ENCODE measurements around the gene TCFL5. TPM values are rescaled to one million over a fixed set of nuclear protein-coding genes. Genes with fewer than 3 reads are reported as not detected.
"Not testable (repeated sequence)": the region's sequence is repeated elsewhere in the genome, so short reads cannot be mapped to it uniquely, and the experiment has no call there.

The TCFL5 gene
- total RNA-seq, 2 experiments from 2014 or later: 9.3 to 10.1 TPM

DNA sequence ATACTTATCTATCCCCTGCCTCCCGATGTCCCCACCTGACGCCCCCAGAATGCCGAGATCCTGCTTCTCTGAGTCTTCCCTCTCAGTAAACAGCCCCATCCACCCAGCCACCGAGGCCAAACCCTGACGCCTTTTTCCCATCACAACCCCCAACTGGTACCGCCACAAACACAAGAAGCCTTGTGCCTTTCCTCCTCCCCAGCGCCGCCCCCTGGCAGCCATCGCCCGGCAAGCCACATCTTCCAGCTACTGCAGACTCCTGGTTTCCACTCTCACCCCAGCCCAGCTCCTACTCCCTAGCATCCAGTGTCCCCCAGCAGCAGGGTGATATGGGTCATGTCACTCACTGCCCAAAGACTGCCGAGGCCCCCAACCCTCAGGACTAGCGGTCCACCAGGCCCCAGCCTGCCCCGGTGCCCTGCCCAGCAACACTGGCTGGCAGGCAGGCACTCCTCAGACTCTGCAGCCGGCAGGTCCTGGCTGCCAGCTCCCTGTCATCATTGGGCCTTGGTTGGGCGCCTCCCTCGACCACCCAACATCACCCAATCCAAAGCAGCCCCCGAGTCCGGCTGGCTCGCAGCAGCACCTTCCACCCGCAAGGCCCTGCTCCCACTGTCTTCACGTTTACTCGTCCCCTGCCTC is 11.2 kb downstream of the TCFL5 start:
- H3K4me3 Mint-ChIP-seq: no peak overlapping the region
- H3K27me3 Mint-ChIP-seq: no peaks in the 10 kb centered on the region
- no peak for DNase-seq
- H3K36me3 Mint-ChIP-seq: peaks cover 15% of the 10 kb centered on the region
- H3K27ac Mint-ChIP-seq: no peak overlapping the region
- ATAC-seq (ENCODE audit: low read depth): no peak
- POLR2A ChIA-PET: no interaction called here
- H3K9me3 Mint-ChIP-seq: no peaks in the 10 kb centered on the region
- H3K4me1 Mint-ChIP-seq: peaks cover 5% of the 10 kb centered on the region

DNA sequence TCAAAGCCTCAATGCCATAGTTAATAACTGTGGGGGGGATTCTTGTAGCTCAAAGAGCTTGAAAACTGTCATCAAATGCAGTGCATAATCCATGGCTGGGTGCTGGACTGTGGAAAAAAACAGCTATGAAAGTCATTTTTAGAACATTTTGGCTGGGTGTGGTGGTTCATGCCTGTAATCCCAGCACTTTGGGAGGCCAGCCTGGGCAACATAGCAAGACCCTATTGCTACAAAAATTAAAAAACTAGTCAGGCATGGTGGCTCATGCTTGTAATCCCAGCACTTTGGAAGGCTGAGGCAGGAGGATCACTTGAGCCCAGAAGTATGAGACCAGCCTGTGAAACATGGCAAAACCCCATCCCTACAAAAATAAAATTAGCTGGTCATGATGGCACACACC is 12.2 kb downstream of the TCFL5 start:
- POLR2A ChIA-PET: no interaction called here
- Mint-ChIP-seq H3K4me1 (peaks cover 5% of the 10 kb centered on the region), H3K9me3 (no peaks in the 10 kb centered on the region), H3K27ac (no peak overlapping the region), H3K4me3 (no peak overlapping the region), H3K36me3 (peaks cover 12% of the 10 kb centered on the region), H3K27me3 (no peaks in the 10 kb centered on the region)
- ATAC-seq (ENCODE audit: low read depth) (no peak), DNase-seq (no peak)

DNA sequence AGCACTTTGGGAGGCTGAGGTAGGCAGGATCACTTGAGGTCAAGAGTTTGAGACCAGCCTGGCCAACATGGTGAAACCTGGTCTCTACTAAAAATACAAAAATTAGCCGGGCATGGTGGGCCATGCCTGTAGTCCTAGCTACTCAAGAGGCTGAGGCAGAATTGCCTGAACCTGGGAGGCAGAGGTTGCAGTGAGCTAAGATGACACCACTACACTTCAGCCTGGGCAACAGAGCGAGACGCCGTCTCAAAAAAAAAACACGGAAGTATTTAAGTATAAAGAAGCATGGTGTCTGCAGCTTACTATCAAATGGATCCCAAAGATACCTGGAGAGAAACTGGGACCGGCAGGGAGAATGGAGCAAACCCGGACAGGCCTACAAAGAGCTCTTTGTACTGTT is 12.7 kb downstream of the TCFL5 start:
- H3K9me3 Mint-ChIP-seq; H3K4me1 Mint-ChIP-seq; POLR2A ChIA-PET; ATAC-seq (ENCODE audit: low read depth); DNase-seq; H3K27me3 Mint-ChIP-seq; H3K4me3 Mint-ChIP-seq; H3K27ac Mint-ChIP-seq: not testable (repeated sequence)
- peaks cover 12% of the 10 kb centered on the region for H3K36me3 Mint-ChIP-seq

DNA sequence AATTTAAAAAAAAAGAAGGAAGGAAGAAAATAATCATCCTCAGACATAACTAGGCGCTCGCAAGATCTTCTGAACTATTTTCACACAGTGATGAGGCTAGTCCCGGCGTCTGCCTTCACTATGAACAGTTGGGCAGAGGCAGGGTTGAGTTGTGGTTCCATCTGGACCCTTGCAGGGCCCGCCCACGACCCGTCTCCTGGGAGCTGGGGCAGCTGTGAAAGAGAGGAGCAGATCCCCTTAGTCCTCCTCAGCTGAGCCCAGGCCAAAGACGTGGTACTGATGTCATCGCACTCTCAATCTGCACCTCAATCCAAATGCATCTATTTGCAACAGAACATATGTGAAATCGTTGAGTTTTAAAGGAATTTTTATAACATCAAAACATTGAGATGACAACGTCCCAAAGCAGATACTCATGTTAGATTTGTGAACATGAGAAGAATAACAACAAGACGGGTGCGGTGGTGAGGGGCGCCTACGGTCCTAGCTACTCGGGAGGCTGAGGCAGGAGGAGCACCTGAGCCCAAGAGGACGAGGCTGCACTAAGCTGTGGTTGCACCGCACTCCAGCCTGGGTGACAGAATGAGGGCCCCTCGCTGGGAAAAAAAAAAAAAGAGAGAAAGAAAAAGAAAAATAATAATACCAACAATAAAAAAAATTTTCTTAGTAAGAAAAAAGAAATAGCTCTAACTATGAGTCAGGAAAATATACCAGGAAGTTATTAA is 15.3 kb downstream of the TCFL5 start:
- POLR2A ChIA-PET: interaction anchor here (0.5 kb wide), 1 partner anchor 12 kb away, joined by 3 read pairs; no protein-coding TSS in a partner anchor
- no peak for DNase-seq
- H3K27ac Mint-ChIP-seq: no peak overlapping the region
- no peak overlapping the region for H3K4me3 Mint-ChIP-seq
- H3K36me3 Mint-ChIP-seq: peaks cover 2% of the 10 kb centered on the region
- H3K9me3 Mint-ChIP-seq: no peaks in the 10 kb centered on the region
- H3K27me3 Mint-ChIP-seq: no peaks in the 10 kb centered on the region
- ATAC-seq (ENCODE audit: low read depth): no peak
- H3K4me1 Mint-ChIP-seq: no peaks in the 10 kb centered on the region

DNA sequence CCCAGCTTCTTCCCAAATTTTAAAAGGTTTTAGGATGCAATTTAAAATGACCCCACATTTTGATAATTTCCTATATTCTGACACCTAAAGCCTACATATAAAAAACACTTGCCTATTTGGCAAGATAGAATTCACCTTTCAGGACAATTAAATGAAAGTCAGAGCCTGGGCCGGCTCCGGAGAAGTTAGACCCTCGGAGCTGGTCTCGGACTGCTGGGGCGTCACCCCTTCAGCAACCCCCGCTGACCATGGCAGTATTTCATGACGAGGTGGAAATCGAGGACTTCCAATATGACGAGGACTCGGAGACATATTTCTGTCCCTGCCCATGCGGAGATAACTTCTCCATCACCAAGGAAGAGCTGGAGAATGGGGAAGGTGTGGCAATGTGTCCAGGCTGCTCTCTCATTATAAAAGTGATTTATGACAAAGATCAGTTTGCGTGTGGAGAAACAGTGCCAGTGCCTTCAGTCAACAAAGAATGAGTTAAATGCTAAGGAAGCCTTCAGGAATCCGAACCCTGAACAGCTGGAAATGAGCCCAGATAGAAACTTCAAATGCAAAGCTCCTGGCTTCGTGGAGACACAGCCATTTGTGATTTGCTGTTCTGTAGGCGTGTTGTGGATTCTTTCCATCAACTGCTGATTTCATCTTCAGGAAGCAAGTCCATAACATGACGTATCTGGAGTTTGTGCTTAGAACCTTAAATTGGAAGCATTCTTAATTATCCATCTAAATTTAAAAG is 16.0 kb downstream of the TCFL5 start:
- ATAC-seq (ENCODE audit: low read depth) (no peak), DNase-seq (no peak)
- Mint-ChIP-seq H3K4me3 (no peak overlapping the region), H3K27ac (no peak overlapping the region), H3K9me3 (no peaks in the 10 kb centered on the region), H3K36me3 (peaks cover 2% of the 10 kb centered on the region), H3K27me3 (no peaks in the 10 kb centered on the region), H3K4me1 (no peaks in the 10 kb centered on the region)
- POLR2A ChIA-PET: no interaction called here

DNA sequence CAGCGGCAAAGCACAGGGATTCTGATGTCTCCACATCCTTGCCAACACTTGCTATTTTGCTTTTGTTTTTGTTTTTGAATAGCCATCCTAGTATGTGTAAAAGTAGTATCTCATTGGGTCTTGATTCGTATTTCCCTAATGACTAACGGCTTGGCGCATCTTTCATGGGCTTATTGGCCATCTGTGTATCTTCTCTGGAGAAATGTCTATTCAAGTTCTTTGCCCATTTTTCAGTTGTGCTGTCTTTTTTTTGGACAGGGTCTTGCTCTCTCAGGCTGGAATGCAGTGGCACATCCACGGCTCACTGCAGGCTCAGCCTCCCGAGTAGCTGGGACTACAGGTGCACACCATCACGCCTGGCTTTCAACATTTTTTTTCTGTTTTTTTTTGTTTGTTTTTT is 17.4 kb downstream of the TCFL5 start:
- DNase-seq: no peak
- H3K36me3 Mint-ChIP-seq: no peaks in the 10 kb centered on the region
- no peaks in the 10 kb centered on the region for H3K4me1 Mint-ChIP-seq
- H3K27me3 Mint-ChIP-seq: no peaks in the 10 kb centered on the region
- POLR2A ChIA-PET: no interaction called here
- ATAC-seq (ENCODE audit: low read depth): no peak
- no peaks in the 10 kb centered on the region for H3K9me3 Mint-ChIP-seq
- H3K27ac Mint-ChIP-seq: no peak overlapping the region
- H3K4me3 Mint-ChIP-seq: no peak overlapping the region

DNA sequence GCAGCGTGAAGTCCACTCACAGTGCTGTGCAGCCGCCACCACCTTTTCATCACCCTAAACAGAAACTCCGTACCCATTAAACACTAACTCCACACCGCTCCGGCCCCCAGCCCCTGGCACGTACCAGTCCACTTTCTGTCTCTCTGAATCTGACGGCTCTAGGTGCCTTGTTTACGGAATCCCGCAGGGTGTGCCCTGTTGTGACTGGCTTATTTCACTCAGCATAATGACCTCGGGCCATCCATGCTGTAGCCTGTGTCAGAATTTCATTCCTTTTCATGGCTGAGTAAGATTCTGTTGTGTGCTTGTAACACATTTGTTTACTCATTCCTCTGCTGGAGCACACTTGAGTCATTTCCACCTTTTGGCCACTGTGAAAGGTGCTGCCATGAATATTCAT is 18.0 kb downstream of the TCFL5 start:
- no peaks in the 10 kb centered on the region for H3K4me1 Mint-ChIP-seq
- H3K9me3 Mint-ChIP-seq: no peaks in the 10 kb centered on the region
- ATAC-seq (ENCODE audit: low read depth): no peak
- H3K36me3 Mint-ChIP-seq: no peaks in the 10 kb centered on the region
- H3K27me3 Mint-ChIP-seq: no peaks in the 10 kb centered on the region
- H3K4me3 Mint-ChIP-seq: no peak overlapping the region
- no peak for DNase-seq
- POLR2A ChIA-PET: no interaction called here
- H3K27ac Mint-ChIP-seq: no peak overlapping the region

DNA sequence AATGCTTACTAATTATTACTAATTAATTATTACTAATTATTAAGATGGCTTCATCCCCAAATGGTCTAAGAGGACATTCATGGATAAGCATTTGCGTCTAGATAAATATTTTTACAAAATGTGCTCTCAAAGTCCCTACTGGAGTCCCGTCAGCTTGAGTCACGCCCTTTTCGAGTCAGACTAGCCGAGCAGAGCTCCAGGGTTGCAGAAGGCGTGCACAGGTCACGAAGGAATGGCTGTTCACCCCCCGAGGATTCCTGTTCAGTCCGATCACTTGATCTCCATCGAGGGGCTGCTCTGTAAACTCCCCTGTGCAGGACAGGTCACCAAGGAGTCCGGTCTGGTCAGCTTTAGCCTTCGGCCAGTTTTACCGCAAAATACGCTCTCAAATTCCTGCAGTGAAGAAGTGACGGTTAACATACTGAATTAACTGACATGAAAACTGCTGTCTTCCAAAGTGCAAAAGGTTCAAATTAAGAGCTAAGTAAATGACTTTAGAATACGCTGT is 19.9 kb downstream of the TCFL5 start:
- POLR2A ChIA-PET: no interaction called here
- DNase-seq (no peak), ATAC-seq (ENCODE audit: low read depth) (no peak)
- Mint-ChIP-seq H3K27ac (no peak overlapping the region), H3K4me1 (no peaks in the 10 kb centered on the region), H3K4me3 (no peak overlapping the region), H3K27me3 (no peaks in the 10 kb centered on the region), H3K9me3 (no peaks in the 10 kb centered on the region), H3K36me3 (no peaks in the 10 kb centered on the region)

DNA sequence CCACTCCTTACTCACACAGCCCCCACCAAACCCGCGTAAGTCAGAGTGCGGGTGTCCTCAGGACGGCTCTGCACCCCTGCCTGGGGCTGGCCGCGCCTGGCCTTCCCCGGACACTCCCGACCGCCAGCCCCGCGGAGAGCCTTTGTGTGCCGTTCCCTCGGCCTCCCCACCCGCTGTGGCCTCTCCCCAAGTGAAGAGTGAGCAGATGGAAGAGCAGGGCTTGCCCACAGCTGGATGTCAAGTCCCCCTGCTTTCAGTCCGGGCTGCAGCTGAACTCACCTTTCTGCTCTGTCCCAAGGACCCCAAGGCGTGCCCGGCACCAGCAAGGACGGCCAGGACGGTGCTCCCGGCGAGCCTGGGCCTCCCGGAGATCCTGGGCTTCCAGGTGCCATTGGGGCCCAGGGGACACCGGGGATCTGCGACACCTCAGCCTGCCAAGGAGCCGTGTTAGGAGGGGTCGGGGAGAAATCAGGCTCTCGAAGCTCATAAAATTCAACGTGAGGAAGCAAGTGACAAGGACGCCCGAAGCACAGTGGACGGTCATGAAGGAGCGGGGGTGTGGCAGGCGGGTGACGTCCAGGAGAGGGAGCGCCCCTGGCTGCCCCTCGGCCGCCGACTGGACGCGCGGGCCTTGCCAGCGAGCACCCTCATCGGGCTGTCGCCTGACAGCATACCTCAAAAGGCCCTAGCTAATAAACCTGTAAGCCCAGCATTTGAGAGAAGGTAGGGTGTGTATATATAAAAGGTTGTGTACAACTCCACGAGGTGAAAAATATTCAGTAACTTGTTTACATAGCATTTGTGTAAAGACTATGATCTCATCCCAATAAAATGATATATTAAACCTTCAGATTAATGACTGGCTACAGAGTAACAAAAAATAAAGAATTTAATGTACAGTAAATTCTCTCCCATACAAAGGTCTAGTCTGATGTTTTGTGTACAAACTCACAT is 21.1 kb downstream of the TCFL5 start:
- Mint-ChIP-seq H3K4me1 (no peaks in the 10 kb centered on the region), H3K27me3 (no peaks in the 10 kb centered on the region), H3K4me3 (no peak overlapping the region), H3K9me3 (no peaks in the 10 kb centered on the region), H3K27ac (no peak overlapping the region), H3K36me3 (no peaks in the 10 kb centered on the region)
- no peak for DNase-seq
- POLR2A ChIA-PET: no interaction called here
- no peak for ATAC-seq (ENCODE audit: low read depth)

DNA sequence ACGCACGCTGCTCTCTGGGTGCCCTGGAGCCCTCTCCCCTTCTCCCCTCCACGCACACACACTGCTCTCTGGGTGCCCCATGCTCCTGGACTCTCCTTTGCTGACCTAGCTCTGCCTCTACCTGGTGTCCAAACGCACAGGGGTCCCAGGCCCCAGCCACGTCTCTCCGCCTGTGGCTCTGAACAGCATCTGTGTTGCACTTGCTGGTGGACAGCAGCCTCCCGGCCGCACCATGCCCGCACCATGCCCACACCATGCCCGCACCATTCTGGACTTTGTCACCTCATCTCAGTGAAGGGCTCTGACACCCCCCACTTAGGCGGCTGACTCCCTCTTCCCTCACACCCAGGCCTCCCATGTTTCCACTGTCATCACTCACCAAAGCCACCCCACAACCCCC is 21.8 kb downstream of the TCFL5 start:
- ATAC-seq (ENCODE audit: low read depth): no peak
- Mint-ChIP-seq H3K36me3 (no peaks in the 10 kb centered on the region), H3K9me3 (no peaks in the 10 kb centered on the region), H3K27me3 (no peaks in the 10 kb centered on the region), H3K4me3 (no peak overlapping the region), H3K27ac (no peak overlapping the region), H3K4me1 (no peaks in the 10 kb centered on the region)
- POLR2A ChIA-PET: no interaction called here
- DNase-seq: no peak

DNA sequence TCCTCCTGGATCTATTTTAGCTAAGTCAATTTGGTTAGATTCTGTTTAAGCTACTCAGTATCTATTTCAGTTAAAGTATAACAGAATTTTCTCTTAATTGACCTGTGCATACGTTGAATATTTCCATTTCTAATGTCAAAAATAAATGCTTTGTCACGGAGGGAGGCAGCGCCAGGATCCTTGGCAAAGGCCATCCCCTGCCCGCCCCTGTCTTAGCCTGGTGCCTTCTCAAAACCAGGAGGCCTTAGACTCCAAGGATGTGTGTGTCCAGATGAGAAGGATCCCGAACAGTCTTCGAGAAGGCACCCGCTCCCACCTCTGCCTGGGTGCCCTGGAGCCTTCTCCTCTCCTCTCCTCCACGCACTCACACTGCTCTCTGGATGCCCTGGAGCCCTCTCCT is 22.4 kb downstream of the TCFL5 start:
- H3K27me3 Mint-ChIP-seq: no peaks in the 10 kb centered on the region
- H3K36me3 Mint-ChIP-seq: no peaks in the 10 kb centered on the region
- H3K4me3 Mint-ChIP-seq: no peak overlapping the region
- ATAC-seq (ENCODE audit: low read depth): no peak
- POLR2A ChIA-PET: no interaction called here
- no peaks in the 10 kb centered on the region for H3K4me1 Mint-ChIP-seq
- no peak for DNase-seq
- H3K27ac Mint-ChIP-seq: no peak overlapping the region
- no peaks in the 10 kb centered on the region for H3K9me3 Mint-ChIP-seq

DNA sequence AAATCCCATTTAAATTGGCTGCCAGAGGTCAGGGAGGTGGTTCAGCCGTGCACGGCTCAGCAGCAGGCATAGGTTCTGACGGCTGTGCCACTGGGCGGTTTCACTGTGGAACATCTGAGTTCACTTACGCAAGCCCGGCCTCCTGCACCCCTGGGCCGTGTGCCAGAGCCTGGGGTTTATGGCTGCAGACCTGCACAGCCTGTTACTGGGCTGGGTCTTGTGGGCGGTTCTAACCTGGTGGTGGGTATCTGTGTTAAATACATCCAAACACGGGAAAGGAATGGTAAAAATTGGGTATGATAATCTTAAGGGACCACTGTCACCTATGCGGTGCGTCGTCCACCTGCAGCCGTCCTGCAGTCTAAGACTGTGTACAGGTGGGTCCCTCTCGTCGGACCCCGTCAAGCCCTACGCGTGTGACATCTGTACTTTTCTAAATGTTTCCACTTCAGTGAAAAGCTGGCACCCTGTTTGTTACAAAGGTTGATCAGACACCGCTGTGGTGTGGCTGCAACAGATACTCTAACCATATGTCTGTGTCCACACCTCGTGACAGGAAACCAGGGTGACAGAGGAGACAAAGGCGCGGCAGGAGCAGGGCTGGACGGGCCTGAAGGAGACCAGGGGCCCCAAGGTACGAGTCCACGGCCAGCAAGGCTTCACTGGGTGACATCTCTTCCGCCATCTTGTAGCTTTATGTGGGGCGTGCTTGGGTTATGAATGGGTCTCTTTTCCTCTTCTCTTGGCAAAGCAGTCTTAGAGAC is 23.3 kb downstream of the TCFL5 start:
- Mint-ChIP-seq H3K27me3 (no peaks in the 10 kb centered on the region), H3K4me3 (no peak overlapping the region), H3K36me3 (no peaks in the 10 kb centered on the region), H3K4me1 (no peaks in the 10 kb centered on the region), H3K27ac (no peak overlapping the region), H3K9me3 (no peaks in the 10 kb centered on the region)
- POLR2A ChIA-PET: no interaction called here
- DNase-seq (no peak), ATAC-seq (ENCODE audit: low read depth) (no peak)

DNA sequence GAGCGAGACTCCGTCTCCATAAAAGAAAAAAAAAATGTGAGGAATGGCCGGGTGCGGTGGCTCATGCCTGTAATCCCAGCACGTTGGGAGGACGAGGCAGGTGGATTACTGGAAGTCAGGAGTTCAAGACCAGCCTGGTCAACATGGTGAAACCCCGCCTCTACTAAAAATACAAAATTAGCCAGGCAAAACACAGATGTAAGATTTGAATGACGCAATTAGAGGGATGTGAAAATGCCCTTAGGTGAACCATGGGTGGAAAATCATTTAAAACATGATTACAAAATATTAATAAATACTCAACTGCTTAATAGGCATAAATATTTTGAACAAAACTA is 23.9 kb downstream of the TCFL5 start:
- ATAC-seq (ENCODE audit: low read depth) (no peak), DNase-seq (no peak)
- Mint-ChIP-seq H3K4me3 (no peak overlapping the region), H3K36me3 (no peaks in the 10 kb centered on the region), H3K4me1 (peaks cover 2% of the 10 kb centered on the region), H3K27me3 (no peaks in the 10 kb centered on the region), H3K27ac (no peak overlapping the region), H3K9me3 (no peaks in the 10 kb centered on the region)
- POLR2A ChIA-PET: no interaction called here
